Kasumi-1 (cell line): ENCODE data around the gene DPCD.

Source experiments
- DNase-seq, 2 experiments: peaks; one replicate each; lab custom pipeline; 2025; lab: John Stamatoyannopoulos, UW

DPCD gene

GRCh38 chr10:101587725-101588653 is at the start of gene DPCD, which contains the start of gene POLL:
Gene DPCD, plus strand, starts transcription at chr10:101588321. Its CDS starts 16 bp downstream, at chr10:101588337.
Gene POLL, minus strand, starts transcription at chr10:101588257. Its CDS starts 897 bp downstream, at chr10:101587360.
- DNase-seq = peak; percentile 95 to 98

- DNase-seq = no peak
Observed at GRCh38 chr10:101538446-101538845, 49.7 kb upstream of the DPCD start.

GRCh38 chr10:101545898-101546297 is 42.2 kb upstream of the DPCD start:
- no peak for DNase-seq

GRCh38 chr10:101550965-101551364 is 37.2 kb upstream of the DPCD start:
- DNase-seq = no peak

GRCh38 chr10:101552442-101552841 is 35.7 kb upstream of the DPCD start:
- DNase-seq = no peak

- no peak for DNase-seq
Observed at GRCh38 chr10:101557541-101557940, 30.6 kb upstream of the DPCD start.

GRCh38 chr10:101558204-101558603 is 29.9 kb upstream of the DPCD start:
- DNase-seq = peak in 1 of 2 experiments; percentile 25

GRCh38 chr10:101558671-101559595 is 29.2 kb upstream of the DPCD start:
- no peak for DNase-seq

- DNase-seq = no peak
Observed at GRCh38 chr10:101559596-101560297, 28.4 kb upstream of the DPCD start.

GRCh38 chr10:101560298-101561067 is 27.6 kb upstream of the DPCD start:
- no peak for DNase-seq

GRCh38 chr10:101561068-101561915 is 26.8 kb upstream of the DPCD start:
- DNase-seq = no peak

- DNase-seq = no peak
Observed at GRCh38 chr10:101562231-101562630, 25.9 kb upstream of the DPCD start.

GRCh38 chr10:101563007-101563406 is 25.1 kb upstream of the DPCD start:
- no peak for DNase-seq

- no peak for DNase-seq
Observed at GRCh38 chr10:101563497-101564040, 24.6 kb upstream of the DPCD start.

GRCh38 chr10:101564490-101564991 is 23.6 kb upstream of the DPCD start:
- DNase-seq = no peak

- no peak for DNase-seq
Observed at GRCh38 chr10:101565370-101565900, 22.7 kb upstream of the DPCD start.

- no peak for DNase-seq
Observed at GRCh38 chr10:101565936-101566332, 22.2 kb upstream of the DPCD start.

GRCh38 chr10:101566333-101567164 is 21.6 kb upstream of the DPCD start:
- DNase-seq = peak in 1 of 2 experiments; percentile 7
